ENCODE measurements around the gene CYS1. TPM values are rescaled to one million over a fixed set of nuclear protein-coding genes. Genes with fewer than 3 reads are reported as not detected.

CYS1 gene
- total and polyA plus RNA-seq, 2 of the 13 experiments (the other 11 are each of a cell fraction or from before 2014, with no cell fraction given), result 0.04 TPM; not detected in 1

GRCh38 chr2:10061221-10061925 is 18.8 kb downstream of the CYS1 start:
- intact Hi-C loops (cut with micrococcal nuclease; ENCODE audit: unreplicated experiment), result no loop called here
- H4K20me1 ChIP-seq (ENCODE audit: insufficient read depth, low read length), result no peaks in the 10 kb centered on the region
- H3K36me3 ChIP-seq (replicated peaks in 1 of 2; ENCODE audit: control insufficient read depth in 1 of 2, insufficient read depth in 2 of 2, low read length in 2 of 2), result no peaks in the 10 kb centered on the region
- no peak overlapping the region for H3K27ac ChIP-seq (ENCODE audit: extremely low read length, insufficient read depth, low read length)
- ChIA-PET POLR2A (no interaction called here), CTCF (ENCODE audit: low intra/inter-chr PET ratio, low total read pairs) (no interaction called here)
- no TSS peak for BruUV-seq (replicated peaks)
- H3K27me3 ChIP-seq (ENCODE audit: control insufficient read depth in 1 of 2, insufficient read depth in 2 of 2, low read length in 2 of 2), result peaks cover 11 to 42% of the 10 kb centered on the region in 2 experiments; a peak in 4 of 5 replicates
- TF ChIP-seq PAWR (CRISPR knock-in tag; IDR thresholded peaks at IDR 0.05; ENCODE audit: borderline replicate concordance) (no peak), ZNF275 (CRISPR knock-in tag; IDR thresholded peaks at IDR 0.05; ENCODE audit: borderline replicate concordance) (no peak), ZNF225 (CRISPR knock-in tag; IDR thresholded peaks at IDR 0.05) (peak; percentile 37; the same call in 1 of the 2 replicates)
- WGBS (ENCODE audit: low lambda C conversion rate), result 61% methylated on average over 4 of the region's 9 CpGs
- no peaks in the 10 kb centered on the region for H3K9me3 ChIP-seq (ENCODE audit: low read length)
- in situ Hi-C loops (cut with HindIII; ENCODE audit: extremely low pct_ligation_motif_present, low pct_unique_long_range_greater_than_20kb), result no loop called here
- no peak for DNase-seq (ENCODE audit: low spot score)
- H3K4me1 ChIP-seq (ENCODE audit: insufficient read depth, low read length), result peaks cover 38% of the 10 kb centered on the region
- no peak for FAIRE-seq
- H2AFZ ChIP-seq (ENCODE audit: low read length), result no peak overlapping the region
- H3K9ac ChIP-seq (ENCODE audit: insufficient read depth, low read depth, low read length), result no peak overlapping the region
- H3K4me3 ChIP-seq (replicated peaks in 1 of 3; ENCODE audit: insufficient read depth in 1 of 3, low read depth in 2 of 3, low read length in 3 of 3), result no peak overlapping the region
- H3K79me2 ChIP-seq (ENCODE audit: insufficient read depth, low read length), result no peaks in the 10 kb centered on the region
- ATAC-seq, result 0 out of 3 replicates have a peak, but pooled peaks have one; percentile 1
- H3K4me2 ChIP-seq (ENCODE audit: low read depth, low read length), result no peak overlapping the region

GRCh38 chr2:10059552-10060335 is 20.5 kb downstream of the CYS1 start:
- CTCF ChIA-PET (ENCODE audit: low intra/inter-chr PET ratio, low total read pairs), result no interaction called here
- no TSS peak for BruUV-seq (replicated peaks)
- in situ Hi-C loops (cut with HindIII; ENCODE audit: extremely low pct_ligation_motif_present, low pct_unique_long_range_greater_than_20kb), result no loop called here
- H3K27ac ChIP-seq (ENCODE audit: extremely low read length, insufficient read depth, low read length), result no peak overlapping the region
- intact Hi-C loops (cut with micrococcal nuclease; ENCODE audit: unreplicated experiment), result no loop called here
- peak overlapping the region; percentile 33 for H3K4me2 ChIP-seq (ENCODE audit: low read depth, low read length)
- ATAC-seq (peak; percentile 41), FAIRE-seq (no peak), DNase-seq (ENCODE audit: low spot score) (no peak)
- H3K36me3 ChIP-seq (replicated peaks in 1 of 2; ENCODE audit: control insufficient read depth in 1 of 2, insufficient read depth in 2 of 2, low read length in 2 of 2), result no peaks in the 10 kb centered on the region
- H3K4me1 ChIP-seq (ENCODE audit: insufficient read depth, low read length), result peaks cover 40% of the 10 kb centered on the region
- H3K9ac ChIP-seq (ENCODE audit: insufficient read depth, low read depth, low read length), result no peak overlapping the region
- H4K20me1 ChIP-seq (ENCODE audit: insufficient read depth, low read length), result no peaks in the 10 kb centered on the region
- 36% methylated on average over 15 of the region's 20 CpGs for WGBS (ENCODE audit: low lambda C conversion rate)
- H3K9me3 ChIP-seq (ENCODE audit: low read length), result no peaks in the 10 kb centered on the region
- POLR2A ChIA-PET, result no interaction called here
- no peak overlapping the region for H2AFZ ChIP-seq (ENCODE audit: low read length)
- peaks cover 8 to 31% of the 10 kb centered on the region in 2 experiments; a peak in 3 of 5 replicates for H3K27me3 ChIP-seq (ENCODE audit: control insufficient read depth in 1 of 2, insufficient read depth in 2 of 2, low read length in 2 of 2)
- H3K79me2 ChIP-seq (ENCODE audit: insufficient read depth, low read length), result no peaks in the 10 kb centered on the region
- peak overlapping the region in 1 of 3 experiments; percentile 14; a peak in 1 of 6 replicates for H3K4me3 ChIP-seq (replicated peaks in 1 of 3; ENCODE audit: insufficient read depth in 1 of 3, low read depth in 2 of 3, low read length in 3 of 3)
- TF ChIP-seq MXD4 (CRISPR knock-in tag; IDR thresholded peaks at IDR 0.05) (no peak), CEBPB (IDR thresholded peaks at IDR 0.05; ENCODE audit: borderline replicate concordance, low read depth, low read length) (peak; percentile 20; the same call in 1 of the 2 replicates), JDP2 (CRISPR knock-in tag; IDR thresholded peaks at IDR 0.05; ENCODE audit: borderline replicate concordance) (no peak), ZNF691 (CRISPR knock-in tag; IDR thresholded peaks at IDR 0.05; ENCODE audit: borderline replicate concordance, low read depth) (no peak), ZBTB49 (CRISPR knock-in tag; IDR thresholded peaks at IDR 0.05; ENCODE audit: borderline replicate concordance) (no peak), ZNF746 (CRISPR knock-in tag; IDR thresholded peaks at IDR 0.05) (no peak)

Measured in HepG2 (cell line).